IMR-90 (cell line): ENCODE data around the gene ADGRL3. TPM values are rescaled to one million over a fixed set of nuclear protein-coding genes. Genes with fewer than 3 reads are reported as not detected.

Experiments used
- ATAC-seq: fragments of 200-7000 bp; cut with Tn5 transposase; 2 replicates; pipeline ENCODE4 v1.9.1; 2020; ENCODE audit warnings: low read depth, mild to moderate bottlenecking, moderate library complexity
- BruUV-seq: library from RNA; stranded (reverse); fragments of 400-500 nt; replicated peaks from 2 replicates; lab custom pipeline; 2021; lab: Mats Ljungman, UMichigan
- CTCF ChIA-PET: fragments of 300-600 bp; formaldehyde crosslinking; extraction: SDS; loops from one replicate; lab custom pipeline; 2021; ENCODE audit warnings: antibody characterized with exemption; lab: Yijun Ruan, JAX
- POLR2A ChIA-PET: fragments of 300-600 bp; sonication (Branson Sonifier 250); formaldehyde crosslinking; loops from one replicate; lab custom pipeline; 2022; ENCODE audit warnings: antibody characterized with exemption; ENCODE audit not compliant: unreplicated experiment; lab: Charles Lee
- DNase-seq: peaks from one replicate; pipeline ENCODE4 v3.0.0; 2013
- H2AFZ ChIP-seq: replicated peaks from 2 replicates; pipeline ENCODE3; 2013; ENCODE audit warnings: low read length, mild to moderate bottlenecking; ENCODE audit not compliant: poor library complexity
- H2AK5ac ChIP-seq: 2 replicates; pipeline ENCODE4 v1.6.1; 2013; ENCODE audit warnings: low read depth, low read length, inconsistent platforms
- H2AK9ac ChIP-seq: replicated peaks from 2 replicates; pipeline ENCODE3; 2013; ENCODE audit warnings: mild to moderate bottlenecking, low read depth, low read length, moderate library complexity; ENCODE audit not compliant: poor library complexity
- H2BK120ac ChIP-seq: 2 replicates; pipeline ENCODE4 v1.6.1; 2013; ENCODE audit warnings: low read depth, low read length, inconsistent platforms
- H2BK15ac ChIP-seq: 3 replicates; pipeline ENCODE4 v1.6.1; 2013; ENCODE audit warnings: low read depth, low read length, inconsistent platforms
- H2BK20ac ChIP-seq: 2 replicates; pipeline ENCODE4 v1.6.1; 2013; ENCODE audit warnings: low read depth, mild to moderate bottlenecking, inconsistent platforms, low read length, moderate library complexity
- H2BK5ac ChIP-seq: 2 replicates; pipeline ENCODE4 v1.6.1; 2013; ENCODE audit warnings: mild to moderate bottlenecking, low read depth, low read length, inconsistent platforms; ENCODE audit not compliant: poor library complexity, severe bottlenecking
- H3K14ac ChIP-seq: replicated peaks from 2 replicates; pipeline ENCODE4 v1.6.1; 2013; ENCODE audit warnings: low read depth, low read length, inconsistent platforms
- H3K18ac ChIP-seq: 2 replicates; pipeline ENCODE4 v1.6.1; 2013; ENCODE audit warnings: low read depth, low read length, control low read depth
- H3K23ac ChIP-seq: 2 replicates; pipeline ENCODE4 v1.6.1; 2013; ENCODE audit warnings: low read depth, low read length, inconsistent platforms
- H3K27ac ChIP-seq: 2 replicates; pipeline ENCODE4 v1.5.1; 2013; ENCODE audit warnings: mild to moderate bottlenecking, control low read depth, low read length; ENCODE audit not compliant: insufficient read depth
- H3K27me3 ChIP-seq: 2 replicates; pipeline ENCODE4 v1.6.1; 2013; ENCODE audit warnings: low read length; ENCODE audit not compliant: control insufficient read depth, insufficient read depth
- H3K36me3 ChIP-seq: 2 replicates; pipeline ENCODE4 v1.6.1; 2013; ENCODE audit warnings: low read length, mixed read lengths; ENCODE audit not compliant: control insufficient read depth, insufficient read depth
- H3K4ac ChIP-seq: 2 replicates; pipeline ENCODE4 v1.6.1; 2013; ENCODE audit warnings: low read depth, low read length, inconsistent platforms
- H3K4me1 ChIP-seq: 2 replicates; pipeline ENCODE4 v1.6.1; 2013; ENCODE audit warnings: low read length, mixed read lengths; ENCODE audit not compliant: control insufficient read depth, insufficient read depth
- H3K4me2 ChIP-seq: 2 replicates; pipeline ENCODE4 v1.6.1; 2013; ENCODE audit warnings: low read depth, mild to moderate bottlenecking, control low read depth, low read length, moderate library complexity
- H3K4me3 ChIP-seq: 2 replicates; pipeline ENCODE4 v1.5.1; 2013; ENCODE audit warnings: low read depth, mild to moderate bottlenecking, control low read depth, low read length, moderate library complexity; ENCODE audit not compliant: insufficient read depth
- H3K56ac ChIP-seq: 2 replicates; pipeline ENCODE4 v1.6.1; 2013; ENCODE audit warnings: low read length, inconsistent platforms; ENCODE audit not compliant: insufficient read depth; ENCODE audit errors: extremely low read depth
- H3K79me1 ChIP-seq, 2 experiments: 2 replicates each; pipeline ENCODE4 v1.6.1; 2013; ENCODE audit warnings: low read length in 2 of 2, inconsistent platforms in 1 of 2, low read depth in 1 of 2
- H3K9ac ChIP-seq: 2 replicates; pipeline ENCODE4 v1.6.1; 2013; ENCODE audit warnings: low read depth, low read length, control low read depth
- H3K9me1 ChIP-seq: 2 replicates; pipeline ENCODE4 v1.6.1; 2013; ENCODE audit warnings: low read length, inconsistent platforms; ENCODE audit not compliant: insufficient read depth
- H3K9me3 ChIP-seq: 2 replicates; pipeline ENCODE4 v1.6.1; 2013; ENCODE audit warnings: low read length; ENCODE audit not compliant: control insufficient read depth, insufficient read depth
- H4K20me1 ChIP-seq: 2 replicates; pipeline ENCODE4 v1.6.1; 2013; ENCODE audit warnings: low read length, inconsistent platforms; ENCODE audit not compliant: insufficient read depth
- H4K5ac ChIP-seq: 2 replicates; pipeline ENCODE4 v1.6.1; 2013; ENCODE audit warnings: mild to moderate bottlenecking, low read depth, low read length, control low read depth
- H4K8ac ChIP-seq, 2 experiments: 2 replicates each; pipeline ENCODE4 v1.6.1; 2013; ENCODE audit warnings: low read depth in 2 of 2, low read length in 2 of 2, control low read depth in 1 of 2, inconsistent platforms in 1 of 2
- H4K91ac ChIP-seq: 2 replicates; pipeline ENCODE4 v1.6.1; 2013; ENCODE audit warnings: low read depth, low read length, inconsistent platforms; ENCODE audit not compliant: insufficient read depth
- BHLHE40 ChIP-seq: fragments of 150-350 bp; IDR thresholded peaks from 2 replicates; pipeline ENCODE4 v1.6.1; 2016; ENCODE audit warnings: mild to moderate bottlenecking, low read depth, low read length
- CEBPB ChIP-seq: IDR thresholded peaks from 2 replicates; pipeline ENCODE4 v1.6.1; 2012; ENCODE audit warnings: low read depth, low read length, improper control_type of control experiment
- ELK1 ChIP-seq: fragments of 150-350 bp; IDR thresholded peaks from 2 replicates; pipeline ENCODE4 v1.6.1; 2016; ENCODE audit warnings: low read depth, mild to moderate bottlenecking, low read length, moderate library complexity, borderline replicate concordance
- MAFK ChIP-seq: IDR thresholded peaks from 2 replicates; pipeline ENCODE4 v1.6.1; 2012; ENCODE audit warnings: low read depth, low read length, improper control_type of control experiment
- WGBS, 2 experiments: methylation state at CpG; one replicate each; pipeline versions ENCODE4 v1.1.5 to v1.1.7; 2013; ENCODE audit warnings: missing lambda C conversion rate in 2 of 2; ENCODE audit not compliant: insufficient read length in 1 of 2; ENCODE audit errors: extremely low coverage in 2 of 2; 5-methylcytosine and 5-hydroxymethylcytosine counted together
- dilution Hi-C: fragments of 300-500 bp; cut with HindIII; formaldehyde crosslinking; loops from one replicate; pipeline ENCODE4 v1.14.3; 2018; ENCODE audit warnings: low sequenced_read_pairs; ENCODE audit not compliant: unreplicated experiment
- in situ Hi-C: fragments of 300-500 bp; cut with MboI; formaldehyde crosslinking; loops from 3 replicates; pipeline ENCODE4 v1.14.3; 2019; ENCODE audit warnings: low sequenced_read_pairs, inconsistent platforms, mixed read lengths
- intact Hi-C: fragments of 100-400 bp; cut with micrococcal nuclease; formaldehyde crosslinking; loops from 2 replicates; pipeline ENCODE4 v1.10.0; 2022
- polyA plus RNA-seq, 3 experiments: library from polyadenylated mRNA; depleted of rRNA; stranded (reverse); fragments of >200 nt; gene quantifications; 2 replicates each; pipeline ENCODE4 v1.2.3, GENCODE V29; 2012; ENCODE audit warnings: low replicate concordance in 1 of 3
- total RNA-seq: library from RNA; depleted of rRNA; stranded (reverse); fragments of >200 nt; gene quantifications from 2 replicates; pipeline ENCODE4 v1.2.3, GENCODE V29; 2012

Gene ADGRL3
- total and polyA plus RNA-seq, 2 of the 4 experiments (the other 2 are of a cell fraction): 0.46 to 2.5 TPM

GRCh38 chr4:61201561-61201960 lies 1.4 kb downstream of the ADGRL3 start:
- intact Hi-C loops: no loop called here

More at GRCh38 chr4:61201561-61201960, 1.4 kb downstream of the ADGRL3 start:
- Histone ChIP-seq H3K4me3 (peak overlapping the region; percentile 62), H3K27ac (no peak overlapping the region), H3K79me1 (no peaks in the 10 kb centered on the region), H3K18ac (no peak overlapping the region), H3K9ac (no peak overlapping the region), H2BK120ac (no peak overlapping the region), H3K9me3 (no peaks in the 10 kb centered on the region), H4K20me1 (no peaks in the 10 kb centered on the region), H3K36me3 (no peaks in the 10 kb centered on the region), H4K5ac (no peak overlapping the region), H4K8ac (no peak overlapping the region), H2AFZ (peak overlapping the region; percentile 78), H2BK20ac (no peak overlapping the region), H3K4me1 (no peaks in the 10 kb centered on the region), H3K14ac (no peak overlapping the region), H3K4me2 (peak overlapping the region; percentile 89), H2AK9ac (no peak overlapping the region), H3K27me3 (peaks cover 33% of the 10 kb centered on the region), H2AK5ac (no peak overlapping the region), H2BK5ac (no peak overlapping the region), H4K91ac (no peak overlapping the region), H2BK15ac (no peak overlapping the region), H3K23ac (no peak overlapping the region; the same call in 1 of the 2 replicates), H3K9me1 (no peaks in the 10 kb centered on the region), H3K56ac (no peak overlapping the region), H3K4ac (no peak overlapping the region)
- ChIA-PET POLR2A (no interaction called here), CTCF (no interaction called here)
- in situ Hi-C loops (no loop called here), dilution Hi-C loops (no loop called here)
- no peak for ATAC-seq
- BruUV-seq: no TSS peak
- WGBS, 2 experiments: no CpG with 5 or more reads among the region's 28 CpGs
- TF ChIP-seq MAFK: no peak
- no peak for TF ChIP-seq CEBPB
- TF ChIP-seq BHLHE40: no peak
- no peak for TF ChIP-seq ELK1
- no peak for DNase-seq
